Lower leg skin (tissue), 3 donors: ENCODE results near the gene ROBO1.

Experiments used
- CTCF ChIP-seq, 3 donors: fragments of 450-650 bp; IDR thresholded peaks; one replicate each; pipeline ENCODE4 v1.5.1; 2016; ENCODE audit warnings: antibody characterized with exemption in 3 of 3, mild to moderate bottlenecking in 3 of 3, moderate library complexity in 2 of 3
- POLR2A ChIP-seq, 2 donors: fragments of 450-650 bp; IDR thresholded peaks; one replicate each; pipeline ENCODE4 v1.6.1; 2016 to 2017; ENCODE audit warnings: antibody characterized with exemption in 2 of 2, mild to moderate bottlenecking in 1 of 2, moderate library complexity in 1 of 2

DNA sequence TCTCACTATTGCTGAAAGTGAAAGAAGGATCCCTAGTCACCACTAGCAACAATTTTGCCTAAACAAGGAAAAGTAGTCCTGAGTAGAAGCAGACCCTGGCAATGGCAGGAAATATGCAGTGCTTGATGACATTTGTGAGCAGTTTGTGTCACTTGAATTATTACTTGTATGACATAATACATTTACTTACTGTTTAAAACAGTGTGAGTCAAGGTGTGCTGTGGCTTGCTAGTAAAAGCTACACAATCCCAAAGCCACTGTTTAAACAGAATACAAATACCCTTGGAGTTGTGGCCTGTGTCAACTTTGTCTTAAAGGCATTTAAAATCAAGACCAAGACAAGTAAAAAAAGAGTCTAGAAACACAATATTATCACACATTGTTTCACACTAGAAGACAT, 775.4 kb downstream of the ROBO1 start:
- TF ChIP-seq CTCF (IDR thresholded peaks at IDR 0.05): no peak
- no peak for TF ChIP-seq POLR2A (IDR thresholded peaks at IDR 0.05)
